ENCODE data around the gene PLXNB1. TPM values are rescaled to one million over a fixed set of nuclear protein-coding genes. Genes with fewer than 3 reads are reported as not detected.
A peak's percentile ranks its signal among the peaks of the same experiment; 100 is the strongest.

PLXNB1 gene
- total and polyA plus RNA-seq, 2 of the 13 experiments (the other 11 are each of a cell fraction or from before 2014, with no cell fraction given) = 86.0 to 143 TPM

DNA sequence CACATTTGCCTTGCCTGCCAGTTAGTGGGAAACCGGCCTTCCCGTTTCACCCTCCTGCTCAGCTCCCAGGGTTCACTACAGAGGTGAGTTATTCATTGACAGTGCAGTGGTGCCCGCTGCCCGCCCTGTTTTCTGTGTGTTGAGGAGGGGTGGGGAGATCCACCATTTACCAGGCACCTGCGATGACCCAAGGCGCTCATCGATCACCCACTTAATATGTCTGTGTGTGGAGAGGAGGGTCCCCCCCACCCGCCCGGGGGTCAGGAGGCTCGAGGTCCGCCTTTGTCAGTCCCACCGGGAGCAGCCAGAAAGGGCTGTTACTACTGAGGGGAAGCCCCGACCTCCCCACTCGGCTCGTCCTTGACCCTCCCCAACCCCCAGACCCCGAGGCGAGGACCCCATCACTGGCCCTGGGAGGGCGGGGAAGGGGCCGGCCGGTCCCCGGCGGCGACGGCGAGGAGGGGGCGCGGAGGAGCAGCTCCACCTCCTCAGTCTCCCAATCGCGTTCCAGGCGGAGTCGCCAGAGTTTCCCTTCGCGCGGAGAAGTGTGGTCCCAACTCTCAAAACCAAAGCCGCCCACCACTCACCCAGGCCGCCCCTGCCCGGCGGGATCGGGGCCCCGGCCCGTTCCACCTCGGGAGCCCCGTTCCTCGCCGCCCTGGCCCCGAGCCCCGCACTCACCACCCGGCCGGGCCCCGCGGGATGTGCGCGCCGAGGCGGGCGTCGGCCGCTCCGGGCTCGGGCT lies 1.1 kb downstream of the PLXNB1 start (continued):
- TF ChIP-seq, protein P1, sequence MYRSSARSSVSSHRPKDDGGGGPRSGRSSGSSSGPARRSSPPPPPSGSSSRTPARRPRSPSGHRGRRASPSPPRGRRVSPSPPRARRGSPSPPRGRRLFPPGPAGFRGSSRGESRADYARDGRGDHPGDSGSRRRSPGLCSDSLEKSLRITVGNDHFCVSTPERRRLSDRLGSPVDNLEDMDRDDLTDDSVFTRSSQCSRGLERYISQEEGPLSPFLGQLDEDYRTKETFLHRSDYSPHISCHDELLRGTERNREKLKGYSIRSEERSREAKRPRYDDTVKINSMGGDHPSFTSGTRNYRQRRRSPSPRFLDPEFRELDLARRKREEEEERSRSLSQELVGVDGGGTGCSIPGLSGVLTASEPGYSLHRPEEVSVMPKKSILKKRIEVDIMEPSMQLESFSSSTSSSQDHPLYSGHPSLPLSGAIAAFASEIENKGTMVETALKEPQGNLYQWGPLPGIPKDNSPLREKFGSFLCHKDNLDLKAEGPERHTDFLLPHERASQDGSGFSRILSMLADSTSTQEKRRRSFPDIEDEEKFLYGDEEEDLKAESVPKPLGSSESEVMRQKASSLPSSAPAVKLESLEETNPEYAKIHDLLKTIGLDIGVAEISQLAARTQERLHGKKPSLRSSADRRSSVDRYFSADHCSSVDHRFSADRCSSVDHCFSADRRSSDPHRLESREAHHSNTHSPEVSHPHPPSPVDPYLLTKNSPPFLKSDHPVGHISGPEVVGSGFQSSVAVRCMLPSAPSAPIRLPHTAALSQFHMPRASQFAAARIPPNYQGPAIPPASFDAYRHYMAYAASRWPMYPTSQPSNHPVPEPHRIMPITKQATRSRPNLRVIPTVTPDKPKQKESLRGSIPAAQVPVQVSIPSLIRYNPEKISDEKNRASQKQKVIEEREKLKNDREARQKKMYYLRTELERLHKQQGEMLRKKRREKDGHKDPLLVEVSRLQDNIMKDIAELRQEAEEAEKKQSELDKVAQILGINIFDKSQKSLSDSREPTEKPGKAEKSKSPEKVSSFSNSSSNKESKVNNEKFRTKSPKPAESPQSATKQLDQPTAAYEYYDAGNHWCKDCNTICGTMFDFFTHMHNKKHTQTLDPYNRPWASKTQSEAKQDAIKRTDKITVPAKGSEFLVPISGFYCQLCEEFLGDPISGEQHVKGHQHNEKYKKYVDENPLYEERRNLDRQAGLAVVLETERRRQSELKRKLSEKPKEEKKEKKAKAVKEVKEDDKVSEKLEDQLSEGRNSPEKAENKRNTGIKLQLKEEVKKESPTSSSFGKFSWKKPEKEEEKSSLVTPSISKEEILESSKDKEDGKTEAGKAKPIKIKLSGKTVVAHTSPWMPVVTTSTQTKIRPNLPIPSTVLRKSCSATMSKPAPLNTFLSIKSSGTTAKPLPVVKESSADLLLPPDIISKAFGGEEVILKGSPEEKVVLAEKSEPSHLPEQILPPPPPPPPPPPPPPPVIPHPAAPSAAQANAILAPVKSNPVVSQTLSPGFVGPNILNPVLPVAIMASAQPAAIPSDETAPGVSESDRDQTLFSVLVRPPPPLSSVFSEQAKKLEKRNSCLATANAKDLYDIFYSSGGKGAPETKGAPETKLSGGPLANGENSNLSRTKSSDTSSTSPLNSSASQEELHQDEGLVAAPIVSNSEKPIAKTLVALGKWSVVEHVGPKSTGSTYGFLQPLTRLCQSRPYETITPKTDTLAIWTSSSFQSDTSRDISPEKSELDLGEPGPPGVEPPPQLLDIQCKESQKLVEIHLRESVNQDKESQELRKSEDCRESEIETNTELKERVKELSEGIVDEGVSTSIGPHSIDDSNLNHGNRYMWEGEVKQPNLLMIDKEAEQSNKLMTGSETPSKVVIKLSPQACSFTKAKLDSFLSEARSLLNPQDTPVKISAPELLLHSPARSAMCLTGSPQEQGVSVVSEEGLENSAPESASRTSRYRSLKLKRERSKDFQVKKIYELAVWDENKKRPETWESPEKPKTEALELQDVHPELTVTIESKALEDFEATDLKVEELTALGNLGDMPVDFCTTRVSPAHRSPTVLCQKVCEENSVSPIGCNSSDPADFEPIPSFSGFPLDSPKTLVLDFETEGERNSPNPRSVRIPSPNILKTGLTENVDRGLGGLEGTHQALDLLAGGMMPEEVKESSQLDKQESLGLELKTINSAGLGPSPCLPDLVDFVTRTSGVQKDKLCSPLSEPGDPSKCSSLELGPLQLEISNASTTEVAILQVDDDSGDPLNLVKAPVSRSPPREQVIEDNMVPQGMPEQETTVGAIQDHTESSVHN (CRISPR knock-in tag; IDR thresholded peaks at IDR 0.05) = 0 out of 2 replicates have a peak, but pooled peaks have one; percentile 40
- TF ChIP-seq HNF4A (CRISPR knock-in tag; IDR thresholded peaks at IDR 0.05) = peak; percentile 62
- no peak for TF ChIP-seq MXD4 (CRISPR knock-in tag; IDR thresholded peaks at IDR 0.05)
- TF ChIP-seq, protein P2, sequence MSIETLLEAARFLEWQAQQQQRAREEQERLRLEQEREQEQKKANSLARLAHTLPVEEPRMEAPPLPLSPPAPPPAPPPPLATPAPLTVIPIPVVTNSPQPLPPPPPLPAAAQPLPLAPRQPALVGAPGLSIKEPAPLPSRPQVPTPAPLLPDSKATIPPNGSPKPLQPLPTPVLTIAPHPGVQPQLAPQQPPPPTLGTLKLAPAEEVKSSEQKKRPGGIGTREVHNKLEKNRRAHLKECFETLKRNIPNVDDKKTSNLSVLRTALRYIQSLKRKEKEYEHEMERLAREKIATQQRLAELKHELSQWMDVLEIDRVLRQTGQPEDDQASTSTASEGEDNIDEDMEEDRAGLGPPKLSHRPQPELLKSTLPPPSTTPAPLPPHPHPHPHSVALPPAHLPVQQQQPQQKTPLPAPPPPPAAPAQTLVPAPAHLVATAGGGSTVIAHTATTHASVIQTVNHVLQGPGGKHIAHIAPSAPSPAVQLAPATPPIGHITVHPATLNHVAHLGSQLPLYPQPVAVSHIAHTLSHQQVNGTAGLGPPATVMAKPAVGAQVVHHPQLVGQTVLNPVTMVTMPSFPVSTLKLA (IDR thresholded peaks at IDR 0.05) = no peak
- TF ChIP-seq, protein P3, sequence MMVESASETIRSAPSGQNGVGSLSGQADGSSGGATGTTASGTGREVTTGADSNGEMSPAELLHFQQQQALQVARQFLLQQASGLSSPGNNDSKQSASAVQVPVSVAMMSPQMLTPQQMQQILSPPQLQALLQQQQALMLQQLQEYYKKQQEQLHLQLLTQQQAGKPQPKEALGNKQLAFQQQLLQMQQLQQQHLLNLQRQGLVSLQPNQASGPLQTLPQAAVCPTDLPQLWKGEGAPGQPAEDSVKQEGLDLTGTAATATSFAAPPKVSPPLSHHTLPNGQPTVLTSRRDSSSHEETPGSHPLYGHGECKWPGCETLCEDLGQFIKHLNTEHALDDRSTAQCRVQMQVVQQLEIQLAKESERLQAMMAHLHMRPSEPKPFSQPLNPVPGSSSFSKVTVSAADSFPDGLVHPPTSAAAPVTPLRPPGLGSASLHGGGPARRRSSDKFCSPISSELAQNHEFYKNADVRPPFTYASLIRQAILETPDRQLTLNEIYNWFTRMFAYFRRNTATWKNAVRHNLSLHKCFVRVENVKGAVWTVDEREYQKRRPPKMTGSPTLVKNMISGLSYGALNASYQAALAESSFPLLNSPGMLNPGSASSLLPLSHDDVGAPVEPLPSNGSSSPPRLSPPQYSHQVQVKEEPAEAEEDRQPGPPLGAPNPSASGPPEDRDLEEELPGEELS (CRISPR knock-in tag; IDR thresholded peaks at IDR 0.05) = peak; percentile 50
- no peak for TF ChIP-seq NFE2 (CRISPR knock-in tag; IDR thresholded peaks at IDR 0.05)
- TF ChIP-seq, protein P4, sequence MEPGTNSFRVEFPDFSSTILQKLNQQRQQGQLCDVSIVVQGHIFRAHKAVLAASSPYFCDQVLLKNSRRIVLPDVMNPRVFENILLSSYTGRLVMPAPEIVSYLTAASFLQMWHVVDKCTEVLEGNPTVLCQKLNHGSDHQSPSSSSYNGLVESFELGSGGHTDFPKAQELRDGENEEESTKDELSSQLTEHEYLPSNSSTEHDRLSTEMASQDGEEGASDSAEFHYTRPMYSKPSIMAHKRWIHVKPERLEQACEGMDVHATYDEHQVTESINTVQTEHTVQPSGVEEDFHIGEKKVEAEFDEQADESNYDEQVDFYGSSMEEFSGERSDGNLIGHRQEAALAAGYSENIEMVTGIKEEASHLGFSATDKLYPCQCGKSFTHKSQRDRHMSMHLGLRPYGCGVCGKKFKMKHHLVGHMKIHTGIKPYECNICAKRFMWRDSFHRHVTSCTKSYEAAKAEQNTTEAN (CRISPR knock-in tag; conservative IDR thresholded peaks at IDR 0.05) = peak; percentile 9; the same call in 1 of the 2 replicates
- TF ChIP-seq, protein P5, sequence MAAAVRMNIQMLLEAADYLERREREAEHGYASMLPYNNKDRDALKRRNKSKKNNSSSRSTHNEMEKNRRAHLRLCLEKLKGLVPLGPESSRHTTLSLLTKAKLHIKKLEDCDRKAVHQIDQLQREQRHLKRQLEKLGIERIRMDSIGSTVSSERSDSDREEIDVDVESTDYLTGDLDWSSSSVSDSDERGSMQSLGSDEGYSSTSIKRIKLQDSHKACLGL (CRISPR knock-in tag; IDR thresholded peaks at IDR 0.05) = no peak
- TF ChIP-seq, protein P6, sequence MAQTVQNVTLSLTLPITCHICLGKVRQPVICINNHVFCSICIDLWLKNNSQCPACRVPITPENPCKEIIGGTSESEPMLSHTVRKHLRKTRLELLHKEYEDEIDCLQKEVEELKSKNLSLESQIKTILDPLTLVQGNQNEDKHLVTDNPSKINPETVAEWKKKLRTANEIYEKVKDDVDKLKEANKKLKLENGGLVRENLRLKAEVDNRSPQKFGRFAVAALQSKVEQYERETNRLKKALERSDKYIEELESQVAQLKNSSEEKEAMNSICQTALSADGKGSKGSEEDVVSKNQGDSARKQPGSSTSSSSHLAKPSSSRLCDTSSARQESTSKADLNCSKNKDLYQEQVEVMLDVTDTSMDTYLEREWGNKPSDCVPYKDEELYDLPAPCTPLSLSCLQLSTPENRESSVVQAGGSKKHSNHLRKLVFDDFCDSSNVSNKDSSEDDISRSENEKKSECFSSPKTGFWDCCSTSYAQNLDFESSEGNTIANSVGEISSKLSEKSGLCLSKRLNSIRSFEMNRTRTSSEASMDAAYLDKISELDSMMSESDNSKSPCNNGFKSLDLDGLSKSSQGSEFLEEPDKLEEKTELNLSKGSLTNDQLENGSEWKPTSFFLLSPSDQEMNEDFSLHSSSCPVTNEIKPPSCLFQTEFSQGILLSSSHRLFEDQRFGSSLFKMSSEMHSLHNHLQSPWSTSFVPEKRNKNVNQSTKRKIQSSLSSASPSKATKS (CRISPR knock-in tag; IDR thresholded peaks at IDR 0.05) = peak; percentile 37; the same call in 1 of the 2 replicates
- no peak for TF ChIP-seq ZNF713 (CRISPR knock-in tag; IDR thresholded peaks at IDR 0.05)
- peak; percentile 3; the same call in 1 of the 2 replicates for TF ChIP-seq ZMAT3 (CRISPR knock-in tag; conservative IDR thresholded peaks at IDR 0.05)
- TF ChIP-seq MAFF (IDR thresholded peaks at IDR 0.05; ENCODE audit: low read depth, low read length) = no peak

All from HepG2 (cell line).